Gastrocnemius medialis (tissue), 4 donors: ENCODE data around the gene KDM4C. TPM values are rescaled to one million over a fixed set of nuclear protein-coding genes. Genes with fewer than 3 reads are reported as not detected.
"Not testable (repeated sequence)": the region's sequence is repeated elsewhere in the genome, so short reads cannot be mapped to it uniquely, and the experiment has no call there.

Experiments used
- ATAC-seq, 2 donors: fragments of 150-250 bp; one replicate each; pipeline ENCODE4 v1.9.1; 2016
- DNase-seq, 2 donors: peaks; one replicate each; pipeline ENCODE4 v3.0.0-alpha.2; 2019
- H3K27ac ChIP-seq, 4 donors: fragments of 200-600 bp; sonication (generic); 1 replicate in 1 of 4; 2 replicates in 3 of 4; pipeline ENCODE4 v1.5.1; 2016 to 2018; ENCODE audit warnings: mild to moderate bottlenecking in 2 of 4, moderate library complexity in 1 of 4
- H3K27me3 ChIP-seq, 3 donors: fragments of 200-600 bp; sonication (generic) in 2 of 3; 1 replicate in 1 of 3; 2 replicates in 2 of 3; pipeline versions ENCODE4 v1.5.1 to v1.6.0; 2016 to 2019; ENCODE audit warnings: mild to moderate bottlenecking in 1 of 3, moderate library complexity in 1 of 3
- H3K36me3 ChIP-seq, 2 donors: fragments of 200-600 bp; sonication (generic) in 1 of 2; one replicate each; pipeline ENCODE4 v1.5.1; 2017 to 2018
- H3K4me1 ChIP-seq, 2 donors: fragments of 200-600 bp; sonication (generic) in 1 of 2; one replicate each; pipeline ENCODE4 v1.5.1; 2016 to 2017; ENCODE audit warnings: mild to moderate bottlenecking in 2 of 2
- H3K4me3 ChIP-seq, 4 donors: fragments of 200-600 bp; sonication (generic) in 3 of 4; 1 replicate in 1 of 4; 2 replicates in 3 of 4; pipeline ENCODE4 v1.5.1; 2016 to 2019; ENCODE audit warnings: mild to moderate bottlenecking in 2 of 4
- H3K9me3 ChIP-seq, 3 donors: fragments of 200-600 bp; sonication (generic) in 2 of 3; 1 replicate in 1 of 3; 2 replicates in 2 of 3; pipeline ENCODE4 v1.5.1; 2016 to 2019
- CTCF ChIP-seq, 5 experiments: fragments of 450-650 bp in 3 of 5; fragments of 200-600 bp in 2 of 5; sonication (generic) in 2 of 5; IDR thresholded peaks in 4 of 5; conservative IDR thresholded peaks in 1 of 5; 1 replicate in 4 of 5; 2 replicates in 1 of 5; pipeline ENCODE4 v1.5.1; 2016 to 2019; ENCODE audit warnings: antibody characterized with exemption in 5 of 5, mild to moderate bottlenecking in 3 of 5, moderate library complexity in 3 of 5
- POLR2A ChIP-seq, 2 donors: fragments of 450-650 bp; IDR thresholded peaks; one replicate each; pipeline ENCODE4 v1.6.1; 2017; ENCODE audit warnings: antibody characterized with exemption in 2 of 2, mild to moderate bottlenecking in 2 of 2, moderate library complexity in 2 of 2
- in situ Hi-C, 4 donors: fragments of 200-750 bp; cut with MboI; loops; one replicate each; pipeline versions ENCODE4 v1.15.0 to v1.8.0; 2017; ENCODE audit warnings: low sequenced_read_pairs in 4 of 4
- intact Hi-C: fragments of 100-400 bp; cut with DNase I; formaldehyde crosslinking; loops from one replicate; pipeline ENCODE4 v1.15.1; 2023; ENCODE audit warnings: low total_unique reads
- total RNA-seq, 4 donors: library from RNA; depleted of rRNA; stranded (reverse); fragments of >200 nt; gene quantifications; one replicate each; pipeline versions ENCODE4 v1.1.0 to v1.2.3, GENCODE V29; 2016

Gene KDM4C
- total RNA-seq, 4 donors from 2014 or later: 7.7 to 23.3 (median 10.0) TPM

- peaks cover 0 to 3% of the 10 kb centered on the region in 2 donors for H3K4me1 ChIP-seq
- no peak overlapping the region for H3K4me3 ChIP-seq
- TF ChIP-seq POLR2A (IDR thresholded peaks at IDR 0.05): no peak
- no peak for TF ChIP-seq CTCF (IDR thresholded peaks at IDR 0.05 in 4 of 5, conservative IDR thresholded peaks at IDR 0.05 in 1 of 5)
- no peak for DNase-seq
- H3K27ac ChIP-seq: peak overlapping the region in 1 of 4 donors; percentile 22
- no peaks in the 10 kb centered on the region for H3K36me3 ChIP-seq
- ATAC-seq: peak; percentile 36 to 47
- in situ Hi-C loops: no loop called here
- H3K27me3 ChIP-seq: no peaks in the 10 kb centered on the region
- no peaks in the 10 kb centered on the region for H3K9me3 ChIP-seq
- intact Hi-C loops: no loop called here
These were observed 422.5 kb downstream of the KDM4C start for GRCh38 chr9:7180247-7180646.

DNA sequence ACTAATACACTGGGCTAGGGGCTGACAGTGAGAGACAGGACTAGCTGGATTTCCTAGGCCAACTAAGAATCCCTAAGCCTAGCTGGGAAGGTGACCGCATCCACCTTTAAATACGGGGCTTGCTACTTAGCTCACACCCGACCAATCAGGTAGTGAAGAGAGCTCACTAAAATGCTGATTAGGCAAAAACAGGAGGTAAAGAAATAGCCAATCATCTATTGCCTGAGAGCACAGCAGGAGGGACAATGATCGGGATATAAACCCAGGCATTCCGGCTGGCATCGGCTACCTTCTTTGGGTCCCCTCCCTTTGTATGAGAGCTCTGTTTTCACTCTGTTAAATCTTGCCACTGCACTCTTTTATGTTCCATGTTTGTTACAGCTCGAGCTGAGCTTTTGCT is 425.4 kb downstream of the KDM4C start:
- H3K27me3 ChIP-seq, H3K36me3 ChIP-seq, H3K4me1 ChIP-seq, in situ Hi-C loops, H3K4me3 ChIP-seq, H3K9me3 ChIP-seq, intact Hi-C loops, DNase-seq, ATAC-seq, H3K27ac ChIP-seq: not testable (repeated sequence)

GRCh38 chr9:7185612-7186011 is 427.8 kb downstream of the KDM4C start:
- DNase-seq (no peak), ATAC-seq (peak in 1 of 2 donors; percentile 33)
- intact Hi-C loops: no loop called here
- TF ChIP-seq POLR2A (IDR thresholded peaks at IDR 0.05): no peak
- no peak for TF ChIP-seq CTCF (IDR thresholded peaks at IDR 0.05 in 4 of 5, conservative IDR thresholded peaks at IDR 0.05 in 1 of 5)
- Histone ChIP-seq H3K9me3 (no peaks in the 10 kb centered on the region), H3K4me3 (no peak overlapping the region), H3K27ac (no peak overlapping the region), H3K36me3 (no peaks in the 10 kb centered on the region), H3K27me3 (no peaks in the 10 kb centered on the region), H3K4me1 (no peaks in the 10 kb centered on the region)
- in situ Hi-C loops: no loop called here

GRCh38 chr9:7186175-7186574 is 428.4 kb downstream of the KDM4C start:
- H3K36me3 ChIP-seq: no peaks in the 10 kb centered on the region
- in situ Hi-C loops (no loop called here), intact Hi-C loops (no loop called here)
- H3K27ac ChIP-seq: no peak overlapping the region
- DNase-seq (no peak), ATAC-seq (no peak)
- no peak overlapping the region for H3K4me3 ChIP-seq
- H3K9me3 ChIP-seq: no peaks in the 10 kb centered on the region
- no peaks in the 10 kb centered on the region for H3K4me1 ChIP-seq
- TF ChIP-seq POLR2A (IDR thresholded peaks at IDR 0.05) (no peak), CTCF (IDR thresholded peaks at IDR 0.05 in 4 of 5, conservative IDR thresholded peaks at IDR 0.05 in 1 of 5) (peak in 1 of 5 experiments; percentile 27)
- no peaks in the 10 kb centered on the region for H3K27me3 ChIP-seq

GRCh38 chr9:7192266-7192665 is 434.5 kb downstream of the KDM4C start:
- no peaks in the 10 kb centered on the region for H3K27me3 ChIP-seq
- no peaks in the 10 kb centered on the region for H3K4me1 ChIP-seq
- in situ Hi-C loops: no loop called here
- H3K9me3 ChIP-seq: no peaks in the 10 kb centered on the region
- intact Hi-C loops: no loop called here
- no peak for TF ChIP-seq POLR2A (IDR thresholded peaks at IDR 0.05)
- no peak for TF ChIP-seq CTCF (IDR thresholded peaks at IDR 0.05 in 4 of 5, conservative IDR thresholded peaks at IDR 0.05 in 1 of 5)
- H3K27ac ChIP-seq: no peak overlapping the region
- DNase-seq: no peak
- no peak for ATAC-seq
- no peak overlapping the region for H3K4me3 ChIP-seq
- no peaks in the 10 kb centered on the region for H3K36me3 ChIP-seq
